T-cell (primary cell): Measurements from ENCODE around the gene POLRMT. TPM values are rescaled to one million over a fixed set of nuclear protein-coding genes. Genes with fewer than 3 reads are reported as not detected.

Experiments
- ATAC-seq, 4 experiments: fragments of 200-7000 bp in 3 of 4; fragments of 150-1000 bp in 1 of 4; cut with Tn5 transposase; replicated peaks in 1 of 4; 1 replicate in 3 of 4; 2 replicates in 1 of 4; pipeline ENCODE4 v1.10.0; 2021; ENCODE audit warnings: moderate library complexity in 3 of 4, mild to moderate bottlenecking in 2 of 4, moderate number of reproducible peaks in 1 of 4
- CTCF ChIA-PET, 2 donors: fragments of 300-600 bp; sonication (Branson Sonifier 250); formaldehyde crosslinking; loops; one replicate each; lab custom pipeline; 2022; ENCODE audit warnings: antibody characterized with exemption in 2 of 2; lab: Charles Lee
- POLR2A ChIA-PET, 2 donors: fragments of 300-600 bp; sonication (Branson Sonifier 250); formaldehyde crosslinking; loops; one replicate each; lab custom pipeline; 2022; ENCODE audit warnings: antibody characterized with exemption in 2 of 2; lab: Charles Lee
- DNase-seq, 35 experiments: peaks; one replicate each; pipeline versions ENCODE4 v3.0.0 to v3.0.0-alpha.2; 2013 to 2023
- H3K27ac ChIP-seq: one replicate; pipeline ENCODE4 v1.5.1; 2013; ENCODE audit warnings: low read length
- H3K27me3 ChIP-seq, 2 experiments: replicated peaks in 1 of 2; 1 replicate in 1 of 2; 2 replicates in 1 of 2; pipeline versions ENCODE4 v1.6.1 to v1.7.0; 2013; ENCODE audit warnings: low read length in 1 of 2, mixed read lengths in 1 of 2; ENCODE audit not compliant: control insufficient read depth in 2 of 2, insufficient read depth in 2 of 2; ENCODE audit errors: extremely low read depth in 1 of 2
- H3K36me3 ChIP-seq, 2 donors: 1 replicate in 1 of 2; 2 replicates in 1 of 2; pipeline versions ENCODE4 v1.6.1 to v1.7.0; 2013; ENCODE audit warnings: low read length in 1 of 2; ENCODE audit not compliant: control insufficient read depth in 2 of 2, insufficient read depth in 1 of 2; ENCODE audit errors: extremely low read depth in 1 of 2
- H3K4me1 ChIP-seq, 2 experiments: 1 replicate in 1 of 2; 2 replicates in 1 of 2; pipeline versions ENCODE4 v1.6.1 to v1.7.0; 2013; ENCODE audit warnings: low read length in 2 of 2, mixed read lengths in 1 of 2; ENCODE audit not compliant: insufficient read depth in 2 of 2, control insufficient read depth in 1 of 2; ENCODE audit errors: extremely low read depth in 1 of 2
- H3K4me3 ChIP-seq, 2 donors: 1 replicate in 1 of 2; 2 replicates in 1 of 2; pipeline versions ENCODE4 v1.5.1 to v1.7.0; 2013; ENCODE audit warnings: mild to moderate bottlenecking in 2 of 2, low read length in 1 of 2, moderate library complexity in 1 of 2; ENCODE audit not compliant: control insufficient read depth in 1 of 2; ENCODE audit errors: extremely low read depth in 1 of 2
- H3K9me3 ChIP-seq: 2 replicates; pipeline ENCODE4 v1.7.0; 2013
- H3K27ac Mint-ChIP-seq, 2 donors: one replicate each; pipeline ENCODE4 v1.8.0; 2020 to 2021; ENCODE audit warnings: mild to moderate bottlenecking in 2 of 2, mixed read lengths in 2 of 2
- H3K27me3 Mint-ChIP-seq, 2 donors: one replicate each; pipeline ENCODE4 v1.8.0; 2021 to 2022; ENCODE audit warnings: mixed read lengths in 2 of 2
- H3K36me3 Mint-ChIP-seq: one replicate; pipeline ENCODE4 v1.8.0; 2021; ENCODE audit warnings: mixed read lengths
- H3K4me1 Mint-ChIP-seq, 3 donors: one replicate each; pipeline ENCODE4 v1.8.0; 2020 to 2022; ENCODE audit warnings: mixed read lengths in 3 of 3, mild to moderate bottlenecking in 1 of 3
- H3K4me3 Mint-ChIP-seq, 3 donors: one replicate each; pipeline ENCODE4 v1.8.0; 2020 to 2022; ENCODE audit warnings: mild to moderate bottlenecking in 3 of 3, mixed read lengths in 3 of 3, moderate library complexity in 3 of 3
- H3K9me3 Mint-ChIP-seq, 3 donors: one replicate each; pipeline ENCODE4 v1.8.0; 2020 to 2022; ENCODE audit warnings: mixed read lengths in 3 of 3
- WGBS: methylation state at CpG from one replicate; pipeline ENCODE4 v1.1.5; 2013; ENCODE audit warnings: missing lambda C conversion rate; ENCODE audit not compliant: insufficient coverage; 5-methylcytosine and 5-hydroxymethylcytosine counted together
- total RNA-seq, 35 experiments: library from RNA in 6 of 35; stranded (reverse) in 6 of 35; fragments of 120-200 nt in 1 of 35; gene quantifications; one replicate each; pipeline versions ENCODE4 v1.2.1 to v1.2.4 and lab custom pipeline; 2013 to 2026

The POLRMT gene
- total RNA-seq, 5 donors from 2014 or later (not counting 1 experiment from before 2014, with no cell fraction given): 61.3 to 118 (median 103) TPM

- Histone ChIP-seq H3K4me3 (peak overlapping the region in 1 of 2 donors; percentile 7), H3K27ac (no peak overlapping the region), H3K36me3 (no peaks in the 10 kb centered on the region), H3K27me3 (peaks cover 0 to 7% of the 10 kb centered on the region in 2 experiments), H3K9me3 (no peaks in the 10 kb centered on the region), H3K4me1 (peaks cover 6 to 43% of the 10 kb centered on the region in 2 experiments)
- Mint-ChIP-seq H3K4me3 (peak overlapping the region; percentile 34 to 98 (median 51)), H3K9me3 (no peaks in the 10 kb centered on the region), H3K36me3 (peaks cover 2% of the 10 kb centered on the region), H3K4me1 (peaks cover 23 to 41% (median 30%) of the 10 kb centered on the region in 3 donors), H3K27ac (peak overlapping the region; percentile 48 to 74), H3K27me3 (peaks cover 2 to 3% of the 10 kb centered on the region in 2 donors)
- ChIA-PET CTCF (interaction anchor here in 1 of 2 donors (0.7 kb wide), 1 partner anchor 178 kb away, joined by 3 read pairs; no protein-coding TSS in a partner anchor), POLR2A (no interaction called here)
- ATAC-seq: peak in 1 of 4 experiments; percentile 13
- DNase-seq: peak; percentile 46 to 92 (median 72)
- 11% methylated on average over 21 of the region's 24 CpGs for WGBS
Observed at GRCh38 chr19:664913-665443, 31.6 kb upstream of the POLRMT start.

- Histone ChIP-seq H3K4me3 (peak overlapping the region; percentile 33 to 46), H3K4me1 (peaks cover 12 to 55% of the 10 kb centered on the region in 2 experiments), H3K36me3 (peaks cover 0 to 2% of the 10 kb centered on the region in 2 donors), H3K27me3 (peaks cover 0 to 4% of the 10 kb centered on the region in 2 experiments), H3K27ac (peak overlapping the region; percentile 87), H3K9me3 (no peaks in the 10 kb centered on the region)
- ATAC-seq (no peak), DNase-seq (no peak)
- Mint-ChIP-seq H3K36me3 (peaks cover 2% of the 10 kb centered on the region), H3K4me3 (peak overlapping the region; percentile 73 to 98 (median 75)), H3K27me3 (no peaks in the 10 kb centered on the region), H3K9me3 (no peaks in the 10 kb centered on the region), H3K4me1 (peaks cover 33 to 47% (median 40%) of the 10 kb centered on the region in 3 donors), H3K27ac (peak overlapping the region; percentile 89 to 91)
- POLR2A ChIA-PET: interaction anchor here in 1 of 2 donors (0.8 kb wide), 1 partner anchor 80 kb away, joined by 4 read pairs; no protein-coding TSS in a partner anchor
- CTCF ChIA-PET: interaction anchor here in 1 of 2 donors (0.6 kb wide), 1 partner anchor 133 kb away, joined by 3 read pairs; the partner anchor contains the start of gene PTBP1
- 57% methylated on average over 15 of the region's 18 CpGs for WGBS
Observed at GRCh38 chr19:663682-664117, 30.4 kb upstream of the POLRMT start.

GRCh38 chr19:662962-663681 lies 29.8 kb upstream of the POLRMT start, which contains the start of gene RNF126:
Gene RNF126, minus strand, starts transcription at chr19:663214. Its CDS starts 93 bp downstream, at chr19:663121.
- Histone ChIP-seq H3K4me3 (peak within 1 kb of the TSS; percentile 86 to 87), H3K27ac (peak within 1 kb of the TSS; percentile 98), H3K27me3 (peaks cover 0 to 4% of the 10 kb centered on the region in 2 experiments), H3K36me3 (peaks cover 0 to 7% of the 10 kb centered on the region in 2 donors), H3K9me3 (no peaks in the 10 kb centered on the region), H3K4me1 (peaks cover 12 to 61% of the 10 kb centered on the region in 2 experiments)
- Mint-ChIP-seq H3K36me3 (peaks cover 2% of the 10 kb centered on the region), H3K4me3 (peak within 1 kb of the TSS; percentile 95 to 98 (median 96)), H3K27me3 (no peaks in the 10 kb centered on the region), H3K27ac (peak within 1 kb of the TSS; percentile 97), H3K4me1 (peaks cover 35 to 47% (median 46%) of the 10 kb centered on the region in 3 donors), H3K9me3 (no peaks in the 10 kb centered on the region)
- ATAC-seq: peak; percentile 51 to 71 (median 59)
- WGBS: under 1% methylated on average over 93 of the region's 97 CpGs
- ChIA-PET POLR2A (interaction anchor here in 1 of 2 donors (0.8 kb wide), 1 partner anchor 80 kb away, joined by 4 read pairs; no protein-coding TSS in a partner anchor), CTCF (interaction anchor here in 1 of 2 donors (0.6 to 0.7 kb wide), 5 partner anchors 27 to 762 kb away, joined by 3 to 5 read pairs (median 3); partner anchors contain the start of genes BSG and PTBP1)
- peak; percentile 82 to 97 (median 92) for DNase-seq

GRCh38 chr19:662207-662961 lies 29.0 kb upstream of the POLRMT start:
- H3K36me3 Mint-ChIP-seq: peaks cover 2% of the 10 kb centered on the region
- Histone ChIP-seq H3K36me3 (peaks cover 5 to 15% of the 10 kb centered on the region in 2 donors), H3K4me3 (peak overlapping the region; percentile 86 to 87), H3K4me1 (peaks cover 12 to 69% of the 10 kb centered on the region in 2 experiments), H3K9me3 (no peaks in the 10 kb centered on the region), H3K27ac (peak overlapping the region; percentile 98), H3K27me3 (peaks cover 0 to 1% of the 10 kb centered on the region in 2 experiments)
- peak overlapping the region; percentile 95 to 98 (median 96) for H3K4me3 Mint-ChIP-seq
- CTCF ChIA-PET: interaction anchor here in 1 of 2 donors (0.6 to 0.7 kb wide), 4 partner anchors 26 to 763 kb away, joined by 3 to 5 read pairs (median 4); partner anchors contain the start of gene BSG
- no peaks in the 10 kb centered on the region for H3K27me3 Mint-ChIP-seq
- no peaks in the 10 kb centered on the region for H3K9me3 Mint-ChIP-seq
- DNase-seq (peak; percentile 50 to 80 (median 66)), ATAC-seq (peak; percentile 27 to 45 (median 37))
- peaks cover 40 to 51% (median 47%) of the 10 kb centered on the region in 3 donors for H3K4me1 Mint-ChIP-seq
- 0% methylated on average over 77 of the region's 81 CpGs for WGBS
- POLR2A ChIA-PET: no interaction called here
- peak overlapping the region; percentile 97 for H3K27ac Mint-ChIP-seq

- Mint-ChIP-seq H3K27ac (peak overlapping the region; percentile 97), H3K4me1 (peaks cover 46 to 58% (median 47%) of the 10 kb centered on the region in 3 donors), H3K4me3 (peak overlapping the region; percentile 95 to 98 (median 96)), H3K27me3 (no peaks in the 10 kb centered on the region), H3K36me3 (peaks cover 2% of the 10 kb centered on the region), H3K9me3 (no peaks in the 10 kb centered on the region)
- no peaks in the 10 kb centered on the region for H3K27me3 ChIP-seq
- CTCF ChIA-PET: no interaction called here
- DNase-seq (peak; percentile 48 to 81 (median 61)), ATAC-seq (peak; percentile 39 to 58 (median 52))
- peak overlapping the region; percentile 86 to 87 for H3K4me3 ChIP-seq
- peaks cover 12 to 76% of the 10 kb centered on the region in 2 experiments for H3K4me1 ChIP-seq
- POLR2A ChIA-PET: no interaction called here
- peak overlapping the region; percentile 98 for H3K27ac ChIP-seq
- H3K36me3 ChIP-seq: peaks cover 5 to 19% of the 10 kb centered on the region in 2 donors
- H3K9me3 ChIP-seq: no peaks in the 10 kb centered on the region
- 0% methylated on average over 23 of the region's 31 CpGs for WGBS
Observed at GRCh38 chr19:661427-662196, 28.3 kb upstream of the POLRMT start.
